EL (cell line): Measurements from ENCODE around the gene CLIC3.

Experiments used
- DNase-seq: peaks from one replicate; pipeline ENCODE4 v3.0.0-alpha.2; 2016

Gene CLIC3

GRCh38 chr9:136979769-136980587, 16.4 kb downstream of the CLIC3 start:
- DNase-seq: no peak

GRCh38 chr9:136978865-136979544, 17.4 kb downstream of the CLIC3 start:
- no peak for DNase-seq

GRCh38 chr9:136978073-136978864, 18.1 kb downstream of the CLIC3 start:
- DNase-seq: peak; percentile 51

GRCh38 chr9:136977649-136978072, 18.7 kb downstream of the CLIC3 start:
- DNase-seq: no peak

GRCh38 chr9:136977223-136977622, 19.1 kb downstream of the CLIC3 start, which contains the start of gene PTGDS:
PTGDS (plus strand) TSS chr9:136977504; CDS start chr9:136977579, 75 bp downstream.
- no peak for DNase-seq

GRCh38 chr9:136975644-136976043, 20.7 kb downstream of the CLIC3 start:
- DNase-seq: no peak

GRCh38 chr9:136974817-136975535, 21.4 kb downstream of the CLIC3 start:
- DNase-seq: no peak

- DNase-seq: no peak
These were observed 22.4 kb downstream of the CLIC3 start for GRCh38 chr9:136973618-136974617.

- DNase-seq: no peak
These were observed 23.6 kb downstream of the CLIC3 start for GRCh38 chr9:136972743-136973142.

- no peak for DNase-seq
These were observed 24.0 kb downstream of the CLIC3 start for GRCh38 chr9:136972335-136972734.

GRCh38 chr9:136971746-136972145, 24.6 kb downstream of the CLIC3 start:
- no peak for DNase-seq

- no peak for DNase-seq
These were observed 26.0 kb downstream of the CLIC3 start for GRCh38 chr9:136970361-136970760.

- DNase-seq: no peak
These were observed 26.6 kb downstream of the CLIC3 start for GRCh38 chr9:136969774-136970173.

- DNase-seq: no peak
These were observed 27.2 kb downstream of the CLIC3 start for GRCh38 chr9:136969150-136969549.

- no peak for DNase-seq
These were observed 27.8 kb downstream of the CLIC3 start for GRCh38 chr9:136968333-136969127.

- DNase-seq: no peak
These were observed 30.4 kb downstream of the CLIC3 start for GRCh38 chr9:136965771-136966484.

GRCh38 chr9:136964833-136965422, 31.4 kb downstream of the CLIC3 start:
- DNase-seq: no peak

- no peak for DNase-seq
These were observed 32.1 kb downstream of the CLIC3 start for GRCh38 chr9:136964171-136964689.

GRCh38 chr9:136963751-136964150, 32.6 kb downstream of the CLIC3 start:
- no peak for DNase-seq
